Fibroblast of lung (primary cell): Measurements from ENCODE around the gene TXK. TPM values are rescaled to one million over a fixed set of nuclear protein-coding genes. Genes with fewer than 3 reads are reported as not detected.

Source experiments
- DNase-seq, 2 donors: peaks; one replicate each; pipeline versions ENCODE4 v3.0.0 to v3.0.0-alpha.2; 2010; ENCODE audit warnings: low read depth in 2 of 2
- H2AFZ ChIP-seq: 2 replicates; pipeline ENCODE4 v1.5.1; 2012; ENCODE audit warnings: low read length, control low read depth, inconsistent platforms
- H3K27ac ChIP-seq: 2 replicates; pipeline ENCODE4 v1.5.1; 2011; ENCODE audit warnings: low read length, control low read depth; ENCODE audit not compliant: insufficient read depth
- H3K27me3 ChIP-seq: 2 replicates; pipeline ENCODE4 v1.5.1; 2011; ENCODE audit warnings: mild to moderate bottlenecking, low read length; ENCODE audit not compliant: control insufficient read depth, insufficient read depth
- H3K36me3 ChIP-seq: 2 replicates; pipeline ENCODE4 v1.5.1; 2011; ENCODE audit warnings: low read length; ENCODE audit not compliant: control insufficient read depth, insufficient read depth
- H3K4me1 ChIP-seq: 2 replicates; pipeline ENCODE4 v1.5.1; 2011; ENCODE audit warnings: low read length; ENCODE audit not compliant: control insufficient read depth, insufficient read depth; ENCODE audit errors: extremely low read depth
- H3K4me2 ChIP-seq: 2 replicates; pipeline ENCODE4 v1.5.1; 2011; ENCODE audit warnings: low read length, control low read depth; ENCODE audit not compliant: insufficient read depth; ENCODE audit errors: extremely low read depth
- H3K4me3 ChIP-seq, 4 experiments: fragments of 200-600 bp in 1 of 4; sonication (generic) in 1 of 4; replicated peaks in 1 of 4; 2 replicates each; pipeline ENCODE4 v1.5.1; 2011 to 2016; ENCODE audit warnings: low read length in 4 of 4, low read depth in 3 of 4, mild to moderate bottlenecking in 3 of 4, control low read depth in 2 of 4, inconsistent platforms in 1 of 4, mixed read lengths in 1 of 4; ENCODE audit not compliant: insufficient read depth in 1 of 4; ENCODE audit errors: control extremely low read depth in 1 of 4
- H3K79me2 ChIP-seq: 2 replicates; pipeline ENCODE4 v1.5.1; 2012; ENCODE audit warnings: mild to moderate bottlenecking, low read length, inconsistent platforms; ENCODE audit not compliant: control insufficient read depth, insufficient read depth
- H3K9ac ChIP-seq: 2 replicates; pipeline ENCODE4 v1.5.1; 2011; ENCODE audit warnings: mild to moderate bottlenecking, low read length, control low read depth; ENCODE audit not compliant: insufficient read depth
- H3K9me3 ChIP-seq: 2 replicates; pipeline ENCODE4 v1.5.1; 2012; ENCODE audit warnings: low read depth, low read length; ENCODE audit not compliant: control insufficient read depth, insufficient read depth
- H4K20me1 ChIP-seq: 2 replicates; pipeline ENCODE4 v1.5.1; 2011; ENCODE audit warnings: low read length; ENCODE audit not compliant: control insufficient read depth, insufficient read depth; ENCODE audit errors: extremely low read depth
- EZH2 ChIP-seq: IDR thresholded peaks from 2 replicates; pipeline ENCODE4 v1.5.1; 2012; ENCODE audit warnings: low read length, control low read depth, mild to moderate bottlenecking; ENCODE audit errors: missing control alignments
- polyA plus RNA-seq, 2 donors: library from polyadenylated mRNA; depleted of rRNA in 1 of 2; stranded (reverse) in 1 of 2; unstranded in 1 of 2; fragments of >200 nt; gene quantifications; 2 replicates each; pipeline ENCODE4 v1.2.1, GENCODE V29; 2011 to 2012; ENCODE audit warnings: missing spikeins in 1 of 2
- total RNA-seq: library from RNA; depleted of rRNA; stranded (reverse); fragments of >200 nt; gene quantifications from 2 replicates; pipeline ENCODE4 v1.2.1, GENCODE V29; 2014
- TF ChIP-seq, protein P1 (sequence below), 2 donors: IDR thresholded peaks in 1 of 2; conservative IDR thresholded peaks in 1 of 2; 1 replicate in 1 of 2; 2 replicates in 1 of 2; pipeline ENCODE4 v1.5.1; 2011 to 2012; ENCODE audit warnings: low read length in 2 of 2, control low read depth in 1 of 2, inconsistent platforms in 1 of 2, low read depth in 1 of 2, mild to moderate bottlenecking in 1 of 2

Gene TXK
- total and polyA plus RNA-seq, 2 donors (not counting 1 experiment from before 2014, with no cell fraction given) = 0.05 to 0.66 TPM

DNA sequence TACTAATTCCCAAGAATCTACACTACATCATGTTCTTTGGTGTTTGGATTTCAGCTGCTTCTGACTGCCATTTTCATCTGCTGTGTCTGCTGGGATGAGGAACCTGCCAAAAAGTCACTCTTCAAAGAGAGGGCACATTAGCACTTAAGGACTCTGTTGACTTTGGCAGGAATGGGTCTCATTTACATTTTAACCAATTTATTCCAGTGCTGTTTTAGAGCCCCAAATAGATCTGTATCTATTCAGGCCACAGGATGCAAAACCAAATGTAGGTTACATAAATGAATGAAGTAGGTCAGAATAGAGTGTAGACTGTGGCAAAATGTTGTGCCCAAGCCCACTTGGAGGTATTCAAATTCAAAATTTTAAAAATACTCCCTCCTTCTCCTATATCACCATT lies 14.4 kb downstream of the TXK start:
- Histone ChIP-seq H3K4me2 (no peak overlapping the region), H3K79me2 (no peaks in the 10 kb centered on the region), H3K9me3 (no peaks in the 10 kb centered on the region), H3K27ac (no peak overlapping the region), H4K20me1 (no peaks in the 10 kb centered on the region), H2AFZ (no peak overlapping the region), H3K36me3 (no peaks in the 10 kb centered on the region), H3K4me1 (no peaks in the 10 kb centered on the region), H3K9ac (no peak overlapping the region), H3K27me3 (no peaks in the 10 kb centered on the region), H3K4me3 (no peak overlapping the region)
- TF ChIP-seq EZH2 = no peak
- TF ChIP-seq, protein P1, sequence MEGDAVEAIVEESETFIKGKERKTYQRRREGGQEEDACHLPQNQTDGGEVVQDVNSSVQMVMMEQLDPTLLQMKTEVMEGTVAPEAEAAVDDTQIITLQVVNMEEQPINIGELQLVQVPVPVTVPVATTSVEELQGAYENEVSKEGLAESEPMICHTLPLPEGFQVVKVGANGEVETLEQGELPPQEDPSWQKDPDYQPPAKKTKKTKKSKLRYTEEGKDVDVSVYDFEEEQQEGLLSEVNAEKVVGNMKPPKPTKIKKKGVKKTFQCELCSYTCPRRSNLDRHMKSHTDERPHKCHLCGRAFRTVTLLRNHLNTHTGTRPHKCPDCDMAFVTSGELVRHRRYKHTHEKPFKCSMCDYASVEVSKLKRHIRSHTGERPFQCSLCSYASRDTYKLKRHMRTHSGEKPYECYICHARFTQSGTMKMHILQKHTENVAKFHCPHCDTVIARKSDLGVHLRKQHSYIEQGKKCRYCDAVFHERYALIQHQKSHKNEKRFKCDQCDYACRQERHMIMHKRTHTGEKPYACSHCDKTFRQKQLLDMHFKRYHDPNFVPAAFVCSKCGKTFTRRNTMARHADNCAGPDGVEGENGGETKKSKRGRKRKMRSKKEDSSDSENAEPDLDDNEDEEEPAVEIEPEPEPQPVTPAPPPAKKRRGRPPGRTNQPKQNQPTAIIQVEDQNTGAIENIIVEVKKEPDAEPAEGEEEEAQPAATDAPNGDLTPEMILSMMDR (conservative IDR thresholded peaks at IDR 0.05 in 1 of 2, IDR thresholded peaks at IDR 0.05 in 1 of 2; ENCODE audit: low read depth in 1 of 2, low read length in 2 of 2) = no peak
- DNase-seq = no peak

DNA sequence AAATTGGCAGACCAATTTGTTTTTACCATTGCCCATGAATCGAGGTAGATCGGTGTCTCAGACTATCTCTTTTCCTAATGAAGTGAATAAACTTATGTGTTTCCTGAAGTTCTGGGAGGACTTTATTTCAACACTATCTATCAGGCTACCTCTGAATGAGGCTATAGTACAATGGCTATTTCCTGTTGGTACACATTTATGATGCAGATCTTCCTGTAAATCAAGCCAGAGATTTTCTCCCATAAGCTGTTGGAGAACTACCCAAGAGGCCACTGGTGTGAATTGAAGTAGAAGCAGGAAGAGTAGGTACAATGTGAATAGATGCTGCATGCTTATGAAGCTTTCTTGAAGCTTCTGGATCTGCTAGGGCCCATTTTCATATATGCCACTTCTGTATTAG lies 16.0 kb downstream of the TXK start:
- no peak for DNase-seq
- Histone ChIP-seq H3K79me2 (no peaks in the 10 kb centered on the region), H3K4me1 (no peaks in the 10 kb centered on the region), H3K9me3 (no peaks in the 10 kb centered on the region), H3K27ac (no peak overlapping the region), H3K27me3 (no peaks in the 10 kb centered on the region), H3K9ac (no peak overlapping the region), H4K20me1 (no peaks in the 10 kb centered on the region), H3K4me2 (no peak overlapping the region), H3K4me3 (no peak overlapping the region), H3K36me3 (no peaks in the 10 kb centered on the region), H2AFZ (no peak overlapping the region)
- TF ChIP-seq EZH2 = no peak
- TF ChIP-seq, protein P1 (conservative IDR thresholded peaks at IDR 0.05 in 1 of 2, IDR thresholded peaks at IDR 0.05 in 1 of 2; ENCODE audit: low read depth in 1 of 2, low read length in 2 of 2) = no peak

DNA sequence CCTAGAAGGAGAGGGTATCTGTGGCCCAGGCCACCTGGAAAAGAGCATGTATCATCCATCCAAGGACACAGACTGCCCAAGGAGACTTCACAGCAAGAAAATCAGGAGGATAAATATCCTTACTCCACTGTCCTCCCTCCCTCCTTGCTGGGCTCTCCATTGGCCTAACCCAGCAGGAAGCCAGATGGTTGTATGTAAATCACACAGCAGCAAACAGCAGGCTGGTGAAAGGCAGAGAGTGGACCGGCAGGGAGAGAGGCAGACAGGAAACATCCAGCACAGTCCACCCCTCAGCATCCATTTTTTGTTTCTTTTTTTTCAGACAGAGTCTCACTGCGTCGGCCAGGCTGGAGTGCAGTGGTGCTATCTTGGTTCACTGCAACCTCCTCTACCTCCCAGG lies 17.5 kb downstream of the TXK start:
- H4K20me1 ChIP-seq = no peaks in the 10 kb centered on the region
- TF ChIP-seq EZH2 = no peak
- TF ChIP-seq, protein P1 (conservative IDR thresholded peaks at IDR 0.05 in 1 of 2, IDR thresholded peaks at IDR 0.05 in 1 of 2; ENCODE audit: low read depth in 1 of 2, low read length in 2 of 2) = no peak

More for the DNA sequence above, 17.5 kb downstream of the TXK start:
- Histone ChIP-seq H3K4me3 (no peak overlapping the region), H3K27me3 (no peaks in the 10 kb centered on the region), H3K27ac (no peak overlapping the region), H3K36me3 (no peaks in the 10 kb centered on the region), H3K4me1 (no peaks in the 10 kb centered on the region), H2AFZ (no peak overlapping the region), H3K9me3 (no peaks in the 10 kb centered on the region), H3K4me2 (no peak overlapping the region), H3K9ac (no peak overlapping the region), H3K79me2 (no peaks in the 10 kb centered on the region)
- no peak for DNase-seq
